GM19463 (cell line): ENCODE measurements around the gene KLB.
"Not testable (repeated sequence)": the region's sequence is repeated elsewhere in the genome, so short reads cannot be mapped to it uniquely, and the experiment has no call there.

Experiments used
- ATAC-seq: cut with Tn5 transposase; IDR thresholded peaks from one replicate; pipeline ENCODE4 v1.9.1; 2021; ENCODE audit warnings: mild to moderate bottlenecking, moderate library complexity; ENCODE audit not compliant: unreplicated experiment

The KLB gene

GRCh38 chr4:39406763-39407583, at the start of gene KLB:
TSS of gene KLB (plus strand) at chr4:39406930. CDS start at chr4:39406950, 20 bp downstream.
- no peak for ATAC-seq

DNA sequence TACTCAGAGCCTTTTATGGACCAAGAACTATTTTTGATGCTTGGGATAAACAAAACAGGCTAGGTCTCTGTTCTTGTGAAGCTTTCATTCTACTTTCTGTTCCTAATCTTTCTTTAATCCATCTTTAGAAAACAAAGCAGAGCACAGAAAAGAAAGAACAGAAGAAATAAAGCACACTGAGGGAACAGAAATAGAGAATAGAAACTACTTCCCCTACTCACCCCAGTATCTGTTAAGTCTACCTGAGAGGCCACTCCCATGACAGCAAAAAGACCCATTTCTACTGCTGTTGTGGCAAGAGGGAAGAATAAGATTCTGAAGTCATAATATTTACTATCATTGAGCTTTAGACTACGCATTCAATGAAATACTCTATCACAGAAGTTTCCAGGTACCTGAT, 49.7 kb upstream of the KLB start:
- no peak for ATAC-seq

DNA sequence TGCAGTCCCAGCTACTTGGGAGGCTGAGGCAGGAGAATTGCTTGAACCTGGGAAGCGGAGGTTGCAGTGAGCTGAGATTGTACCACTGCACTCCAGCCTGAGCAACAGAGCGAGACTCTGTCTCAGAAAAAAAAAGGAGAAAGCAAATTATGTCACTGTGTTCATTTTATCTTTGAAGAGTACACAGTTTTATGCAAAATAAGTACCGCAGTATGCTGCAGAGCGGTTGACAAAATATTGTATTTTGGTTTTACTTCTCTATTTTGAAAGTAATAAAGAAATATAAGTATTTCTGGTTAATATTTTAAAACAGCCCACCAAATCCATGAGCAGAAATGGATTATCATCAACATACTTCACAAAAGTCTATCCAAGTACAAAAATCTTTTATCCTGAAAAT, 46.1 kb upstream of the KLB start:
- peak; percentile 35 for ATAC-seq

GRCh38 chr4:39362827-39363226, 43.9 kb upstream of the KLB start:
- no peak for ATAC-seq

GRCh38 chr4:39363773-39364393, 42.8 kb upstream of the KLB start:
- ATAC-seq, result peak; percentile 28

- no peak for ATAC-seq
Observed at GRCh38 chr4:39365360-39365759, 41.4 kb upstream of the KLB start.

- ATAC-seq, result peak; percentile 80
Observed at GRCh38 chr4:39365830-39366771, 40.6 kb upstream of the KLB start, which contains the start of gene RFC1. TSS of gene RFC1 (minus strand) at chr4:39366362. CDS start at chr4:39366241, 121 bp downstream.

DNA sequence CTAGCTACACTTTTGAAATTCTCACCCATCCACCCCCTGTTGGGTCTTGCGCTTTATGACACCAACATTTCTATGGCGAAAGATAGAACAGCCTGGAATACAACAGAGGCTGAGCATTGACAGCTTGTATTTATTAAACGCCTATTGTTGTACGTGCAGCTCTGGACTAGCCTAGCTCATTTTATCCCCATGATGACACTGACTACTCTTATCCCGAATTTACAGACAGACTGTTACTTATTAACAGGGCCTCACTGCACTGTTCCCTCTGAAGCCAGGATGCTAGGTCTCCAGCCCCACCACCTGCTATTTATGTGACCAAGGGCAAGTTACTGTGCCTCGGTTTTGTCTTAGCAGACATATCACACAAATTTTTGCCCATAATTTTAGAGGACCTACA, 39.6 kb upstream of the KLB start:
- ATAC-seq, result no peak

- no peak for ATAC-seq
Observed at GRCh38 chr4:39369301-39369700, 37.4 kb upstream of the KLB start.

DNA sequence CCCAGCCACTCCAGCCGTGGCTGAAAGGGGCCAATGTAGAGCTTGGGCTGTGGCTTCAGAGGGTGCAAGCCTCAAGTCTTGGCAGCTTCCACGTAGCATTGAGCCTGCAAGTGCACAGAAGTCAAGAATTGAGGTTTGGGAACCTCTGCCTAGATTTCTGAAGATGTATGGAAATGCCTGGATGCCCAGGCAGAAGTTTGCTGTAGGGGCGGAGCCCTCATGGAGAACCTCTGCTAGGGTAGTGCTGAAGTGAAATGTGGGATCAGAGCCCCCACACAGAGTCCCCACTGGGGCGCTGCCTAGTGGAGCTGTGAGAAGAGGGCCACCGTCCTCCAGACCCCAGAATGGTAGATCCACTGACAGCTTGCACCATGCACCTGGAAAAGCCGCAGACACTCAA, 35.5 kb upstream of the KLB start:
- ATAC-seq, result not testable (repeated sequence)

DNA sequence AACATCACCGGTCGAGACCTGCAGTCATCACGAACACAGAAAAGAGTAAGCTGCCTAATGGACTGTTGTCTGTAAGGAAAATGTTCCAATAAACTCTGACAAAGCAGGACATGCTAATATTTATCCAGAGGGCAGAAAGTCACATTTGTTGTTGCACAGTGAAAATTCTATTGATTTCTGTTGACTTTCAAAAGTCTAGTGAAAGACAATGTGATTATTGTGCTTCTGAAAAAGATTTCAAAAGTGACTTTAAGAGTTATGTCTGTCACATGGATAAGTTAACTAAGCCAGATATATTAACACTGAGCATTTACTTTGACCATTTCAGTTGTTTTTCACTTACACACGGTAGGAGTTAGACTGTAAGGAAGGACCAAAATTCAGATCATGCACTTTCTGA, 31.3 kb upstream of the KLB start:
- ATAC-seq, result no peak

- no peak for ATAC-seq
Observed at GRCh38 chr4:39383690-39384089, 23.0 kb upstream of the KLB start.

DNA sequence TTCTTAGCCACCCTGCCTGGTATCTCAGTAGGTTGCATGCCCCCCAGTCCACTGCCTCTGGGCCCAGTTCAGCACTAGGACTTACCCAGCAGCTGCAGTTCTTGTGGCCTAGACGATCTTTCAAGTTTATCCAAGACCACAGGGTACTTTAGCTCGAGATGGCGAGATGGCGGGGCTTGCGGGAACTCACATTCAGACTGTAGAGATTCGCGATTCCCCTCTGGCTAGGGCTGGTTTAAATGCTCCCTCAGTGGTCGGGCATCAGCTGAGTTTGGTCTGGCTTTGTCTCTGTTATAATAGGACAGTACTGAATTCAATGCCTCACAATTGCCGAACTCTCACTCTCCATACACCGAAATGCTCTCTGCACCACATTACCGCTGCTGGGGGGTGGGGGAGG, 22.2 kb upstream of the KLB start:
- no peak for ATAC-seq

DNA sequence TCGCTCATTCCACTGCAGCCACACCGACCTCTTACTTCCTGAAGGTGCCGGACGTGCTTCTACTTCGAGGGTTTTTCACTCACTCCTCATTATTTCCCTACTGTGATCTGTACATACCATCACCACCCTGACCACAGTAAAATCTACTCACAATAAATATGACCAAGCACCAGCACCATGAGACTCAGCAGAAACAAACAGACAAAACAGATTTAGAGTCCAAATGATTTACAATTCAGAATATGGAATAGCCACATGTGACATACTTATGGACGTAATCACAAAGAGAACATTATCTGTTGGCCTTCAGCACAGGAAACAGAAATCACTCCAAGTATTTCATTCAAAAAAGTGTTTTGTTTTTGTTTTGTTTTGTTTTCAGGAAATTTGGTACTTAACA, 16.1 kb upstream of the KLB start:
- ATAC-seq, result no peak

DNA sequence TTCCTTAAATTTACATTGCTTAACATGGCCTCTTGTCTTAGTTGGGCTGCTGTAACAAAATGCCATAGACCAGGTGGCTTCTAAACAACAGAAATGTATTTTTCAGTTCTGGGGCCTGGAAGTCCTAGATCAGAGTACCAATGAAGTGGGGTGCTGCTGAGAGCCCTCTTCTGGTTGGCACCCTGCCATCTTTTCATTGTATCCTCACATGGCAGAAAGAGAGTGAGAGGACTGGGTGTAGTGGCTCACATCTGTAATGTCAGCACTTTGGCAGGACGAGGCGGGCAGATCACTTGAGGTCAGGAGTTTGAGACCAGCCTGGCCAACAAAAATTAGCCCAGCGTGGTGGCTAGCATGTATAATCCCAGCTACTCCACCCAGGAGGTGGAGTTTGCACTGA, 12.0 kb upstream of the KLB start:
- ATAC-seq, result no peak

DNA sequence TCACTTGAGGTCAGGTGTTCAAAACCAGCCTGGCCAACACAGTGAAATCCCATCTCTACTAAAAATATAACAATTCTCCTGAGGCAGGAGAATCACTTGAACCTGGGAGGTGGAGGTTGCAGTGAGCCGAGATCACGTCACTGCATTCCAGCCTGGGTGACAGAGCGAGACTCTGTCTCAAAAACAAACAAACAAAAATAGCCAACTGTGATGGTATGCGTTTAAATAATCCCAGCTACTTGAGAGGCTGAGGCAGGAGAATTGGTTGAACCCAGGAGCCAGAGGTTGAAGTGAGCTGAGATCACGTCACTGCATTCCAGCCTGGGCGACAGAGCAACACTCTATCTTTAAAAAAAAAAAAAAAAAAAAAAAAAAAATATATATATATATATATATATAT, 5.1 kb upstream of the KLB start:
- ATAC-seq, result not testable (repeated sequence)

DNA sequence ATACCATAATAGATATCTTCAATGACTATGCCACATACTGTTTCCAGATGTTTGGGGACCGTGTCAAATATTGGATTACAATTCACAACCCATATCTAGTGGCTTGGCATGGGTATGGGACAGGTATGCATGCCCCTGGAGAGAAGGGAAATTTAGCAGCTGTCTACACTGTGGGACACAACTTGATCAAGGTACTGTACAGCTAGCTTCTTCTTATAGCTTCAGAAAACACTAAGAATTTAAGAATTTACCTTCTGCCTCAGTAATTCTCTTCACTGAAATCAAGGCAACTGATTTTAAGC, 805 bp downstream of the KLB start:
- no peak for ATAC-seq

DNA sequence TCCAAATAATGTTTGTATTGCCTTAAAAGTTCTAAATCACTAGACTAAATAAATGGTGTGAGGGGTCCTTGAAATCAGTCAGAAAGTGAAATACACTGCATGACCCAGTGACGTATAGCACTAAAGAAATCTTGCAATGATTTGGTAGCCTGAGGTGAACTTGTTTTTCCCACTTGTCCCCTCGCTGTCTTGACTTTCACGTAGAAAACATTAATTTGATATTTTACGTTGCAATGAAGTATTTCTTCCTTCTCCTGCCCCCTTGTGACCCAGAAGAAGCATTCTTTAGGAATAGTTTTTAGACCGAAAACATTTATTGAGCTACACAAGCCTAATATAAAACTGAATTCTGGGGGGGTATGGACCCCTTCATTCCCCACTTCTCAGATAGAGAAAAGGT, 3.7 kb downstream of the KLB start:
- no peak for ATAC-seq

DNA sequence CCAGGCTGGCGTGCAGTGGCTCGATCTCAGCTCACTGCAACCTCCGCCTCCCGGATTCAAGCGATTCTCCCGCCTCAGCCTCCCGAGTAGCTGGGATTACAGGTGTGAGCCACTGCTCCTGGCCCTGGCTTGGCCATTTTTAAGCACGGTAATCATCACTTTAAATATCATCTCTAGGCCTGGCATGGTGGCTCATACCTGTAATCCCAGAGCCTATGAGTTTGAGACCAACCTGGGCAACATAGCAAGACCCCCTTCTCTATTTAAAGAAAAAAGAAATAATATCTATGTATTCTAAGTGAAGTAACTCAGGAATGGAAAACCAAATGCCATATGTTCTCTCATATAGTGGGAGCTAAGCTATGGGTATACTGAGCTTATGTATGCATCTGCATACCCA, 4.8 kb downstream of the KLB start:
- not testable (repeated sequence) for ATAC-seq

DNA sequence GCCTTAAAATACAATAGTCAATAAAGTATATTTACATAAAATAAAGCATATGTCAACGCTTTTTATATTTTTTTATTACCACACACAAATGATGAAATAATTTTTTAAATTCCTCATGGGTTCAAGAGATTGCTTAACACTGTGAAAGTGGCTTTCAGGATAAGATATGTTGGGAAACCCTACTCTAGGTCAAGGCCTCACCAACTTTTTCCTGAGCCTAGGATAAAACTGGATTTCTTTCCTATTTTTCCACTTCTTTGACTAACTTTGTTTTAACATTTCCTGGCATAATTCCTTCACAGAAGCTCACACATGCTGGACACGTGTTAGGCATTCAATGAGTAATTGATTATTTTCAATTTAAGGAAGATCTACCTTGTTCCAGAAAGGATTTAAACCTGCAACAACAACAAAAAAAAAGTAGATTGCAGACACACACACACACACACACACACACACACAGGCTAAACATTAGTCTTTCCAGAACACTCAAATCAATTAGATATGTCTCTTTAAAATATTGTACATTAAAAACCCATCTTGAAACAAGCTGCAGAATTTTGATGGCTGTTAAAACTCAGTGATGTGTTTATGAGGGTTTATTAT, 9.1 kb downstream of the KLB start:
- ATAC-seq, result no peak

GRCh38 chr4:39422247-39422646, 15.5 kb downstream of the KLB start:
- no peak for ATAC-seq
